HG03460 (cell line): ENCODE measurements around the gene THBD.

ENCODE experiments used
- ATAC-seq: cut with Tn5 transposase; IDR thresholded peaks from one replicate; pipeline ENCODE4 v1.9.1; 2021; ENCODE audit not compliant: unreplicated experiment

Gene THBD

DNA sequence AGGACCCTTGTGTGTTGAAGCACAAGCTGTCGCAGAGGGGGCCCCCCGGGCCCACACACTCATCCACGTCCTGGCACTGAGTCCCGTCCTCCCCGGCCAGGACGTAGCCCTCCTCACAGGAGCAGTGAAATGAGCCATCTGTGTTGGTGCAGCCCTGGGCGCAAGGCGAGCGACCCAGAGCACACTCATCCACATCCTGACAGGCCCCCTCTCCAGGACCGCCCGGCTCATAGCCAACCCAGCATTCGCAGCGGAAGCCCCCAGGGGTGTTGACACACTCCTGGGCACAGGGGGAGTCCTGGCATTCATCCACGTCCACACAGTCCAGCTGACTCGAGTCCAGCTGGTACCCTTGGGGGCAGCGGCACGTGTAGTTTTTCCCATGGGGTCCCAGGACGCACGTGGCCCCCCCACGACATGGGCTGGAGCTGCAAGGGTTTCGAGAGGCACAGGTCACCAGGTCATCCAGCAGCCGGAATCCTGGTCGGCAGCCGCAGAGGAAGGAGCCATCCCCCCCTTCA is 35.4 kb upstream of the THBD start:
- no peak for ATAC-seq

DNA sequence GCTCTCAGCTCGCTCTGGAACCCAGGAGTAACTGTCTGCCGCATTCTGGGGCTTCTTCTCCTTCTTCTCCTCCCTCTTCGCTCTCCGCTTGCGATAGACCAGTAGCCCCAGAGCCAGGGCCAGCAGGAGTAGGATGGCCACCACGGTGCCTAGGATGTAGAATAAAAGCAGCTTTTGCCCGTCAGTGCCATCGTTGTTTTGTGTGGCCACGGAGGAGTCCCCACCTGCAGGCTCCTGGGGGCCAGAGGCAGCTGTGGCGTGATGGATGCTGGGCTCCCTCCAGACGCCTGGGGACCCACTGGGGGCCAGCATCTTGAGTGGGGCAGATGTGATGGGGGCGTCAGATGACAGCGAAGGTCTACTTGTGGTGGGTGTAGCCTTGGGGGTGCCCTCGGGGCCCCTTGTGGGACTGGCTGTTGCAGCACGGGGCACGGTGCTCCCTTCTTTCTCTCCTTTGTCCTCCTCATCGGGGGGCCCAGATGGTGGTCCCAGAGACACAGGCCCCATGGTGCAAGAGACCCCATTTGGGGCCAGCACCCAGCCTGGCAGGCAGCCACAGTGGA is 34.9 kb upstream of the THBD start:
- ATAC-seq, result no peak

GRCh38 chr20:23083553-23084220 is 34.2 kb upstream of the THBD start:
- no peak for ATAC-seq

GRCh38 chr20:23082846-23083552 is 33.5 kb upstream of the THBD start:
- no peak for ATAC-seq

- no peak for ATAC-seq
Measured at GRCh38 chr20:23081263-23081819, 31.9 kb upstream of the THBD start.

DNA sequence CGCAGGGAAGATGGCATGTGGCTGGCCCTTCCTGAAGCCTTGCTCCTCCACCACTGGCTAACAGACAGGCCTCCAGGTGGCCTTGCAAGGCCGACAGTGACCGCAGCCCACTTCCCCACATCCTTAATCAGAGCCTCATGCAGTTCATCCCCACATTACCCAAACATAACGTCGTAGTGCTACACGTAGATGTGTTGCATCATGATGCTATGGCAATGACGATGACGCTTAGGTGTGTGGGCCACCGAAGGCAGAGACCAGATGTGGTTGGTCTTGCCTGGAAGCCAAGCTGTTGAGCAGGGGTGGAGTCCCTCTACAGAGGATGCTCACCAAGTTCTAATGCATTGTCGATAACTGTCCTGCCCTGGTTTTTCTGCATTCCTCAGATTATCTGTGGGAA is 31.0 kb upstream of the THBD start:
- no peak for ATAC-seq

DNA sequence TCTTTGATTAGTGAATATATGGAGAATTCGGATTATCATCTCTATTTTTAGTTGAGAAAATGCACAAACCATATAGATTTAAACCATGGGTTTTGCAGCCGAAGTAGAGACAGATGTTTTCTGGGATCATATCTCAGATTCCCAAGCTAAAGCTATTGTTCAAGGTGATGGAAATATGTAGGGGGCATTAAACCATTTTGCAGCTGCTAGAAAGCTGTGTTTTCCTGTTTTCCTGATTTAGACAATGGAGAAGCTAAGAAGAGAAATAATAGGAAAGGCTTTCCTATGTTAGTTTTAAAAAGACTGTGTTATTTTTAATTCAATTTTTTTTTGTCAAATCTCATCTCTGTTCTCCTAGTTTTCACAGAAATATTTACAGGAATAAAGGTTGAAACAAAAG is 30.5 kb upstream of the THBD start:
- no peak for ATAC-seq

- no peak for ATAC-seq
Measured at GRCh38 chr20:23079016-23079351, 29.5 kb upstream of the THBD start.

DNA sequence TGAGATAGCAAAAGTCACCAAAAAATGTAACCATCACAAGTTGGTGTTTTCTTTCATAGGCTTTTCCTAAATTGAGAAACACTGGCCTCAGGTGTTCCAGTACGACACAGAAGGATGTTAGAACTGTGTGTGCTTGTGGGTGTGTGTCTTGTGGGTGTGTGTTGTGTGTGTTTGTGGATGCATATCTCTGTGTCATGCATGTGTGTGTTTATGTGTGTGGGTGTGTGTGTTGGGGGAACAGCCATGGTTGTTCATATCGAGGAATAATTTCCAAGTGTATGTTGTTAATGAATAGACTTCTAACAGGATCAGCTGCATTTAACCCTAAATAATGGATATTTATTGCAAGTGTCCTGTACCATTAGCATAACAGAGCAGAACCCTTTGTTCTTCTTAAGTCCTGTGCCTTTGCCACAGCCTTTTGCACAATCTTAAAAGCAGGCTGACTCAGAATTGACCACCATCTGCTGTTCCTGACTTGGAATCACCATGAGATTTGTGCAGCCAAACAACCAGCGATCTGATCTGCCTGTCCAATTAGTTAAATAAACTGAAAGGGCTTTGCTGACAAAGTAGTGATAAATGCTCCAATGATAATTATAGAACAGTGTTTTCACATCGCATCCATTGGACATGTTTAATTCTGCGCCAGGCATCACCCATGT is 29.0 kb upstream of the THBD start:
- ATAC-seq, result no peak

DNA sequence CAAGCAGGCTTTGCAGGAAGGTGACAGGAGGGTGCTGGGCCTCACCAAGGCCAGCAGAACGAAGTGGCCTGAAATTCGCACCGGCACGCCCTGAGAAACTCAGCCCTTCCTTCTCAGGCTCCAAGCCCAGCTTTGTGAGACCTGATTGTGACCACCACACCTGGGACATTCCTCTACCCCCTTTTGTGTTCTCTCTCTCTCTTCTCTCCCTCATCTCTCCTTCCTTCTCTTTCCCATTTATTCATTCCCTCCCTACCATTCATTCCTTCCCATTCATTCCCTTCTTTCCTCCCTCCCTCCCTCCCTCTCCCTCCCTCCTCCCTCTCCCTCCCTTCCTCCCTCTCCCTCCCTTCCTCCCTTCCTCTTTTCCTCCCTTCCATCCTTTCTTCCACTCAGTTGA is 27.8 kb upstream of the THBD start:
- no peak for ATAC-seq

- no peak for ATAC-seq
Measured at GRCh38 chr20:23074052-23074451, 24.6 kb upstream of the THBD start.

DNA sequence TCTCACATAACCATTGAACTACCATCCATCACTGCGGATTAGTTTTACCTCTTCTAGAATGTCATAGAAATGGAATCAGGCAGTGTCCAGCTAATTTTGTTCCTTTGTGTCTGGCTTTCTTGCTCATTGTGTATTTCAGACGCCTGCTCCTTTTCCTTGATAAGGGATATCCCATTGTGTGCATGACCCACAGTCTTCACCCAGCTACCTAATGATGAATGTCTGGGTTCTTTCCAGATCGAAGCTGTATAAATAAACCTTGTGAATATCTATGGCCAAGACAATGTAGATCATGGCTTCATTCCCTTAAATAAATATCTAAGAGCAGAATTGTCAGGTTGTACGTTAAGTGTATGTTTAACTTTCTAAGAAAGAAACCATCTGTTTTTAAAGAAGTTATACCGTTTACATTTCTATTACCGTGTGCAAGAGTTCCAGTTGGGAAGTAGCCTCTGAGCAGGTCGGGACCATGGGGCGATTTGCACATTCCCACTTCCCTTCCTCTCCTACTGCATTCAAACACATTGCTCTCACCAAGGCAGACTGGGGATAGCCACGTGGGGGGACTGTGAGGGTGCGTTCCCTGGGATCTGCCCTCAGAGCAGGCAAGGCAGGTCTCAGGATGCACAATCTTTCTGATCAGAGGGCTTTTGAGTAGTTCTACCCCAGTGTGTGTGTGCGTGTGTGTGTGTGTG is 23.6 kb upstream of the THBD start:
- ATAC-seq, result no peak

GRCh38 chr20:23071996-23072395 is 22.5 kb upstream of the THBD start:
- ATAC-seq, result no peak

- ATAC-seq, result no peak
Measured at GRCh38 chr20:23071398-23071797, 21.9 kb upstream of the THBD start.

GRCh38 chr20:23069108-23069507 is 19.6 kb upstream of the THBD start:
- no peak for ATAC-seq

DNA sequence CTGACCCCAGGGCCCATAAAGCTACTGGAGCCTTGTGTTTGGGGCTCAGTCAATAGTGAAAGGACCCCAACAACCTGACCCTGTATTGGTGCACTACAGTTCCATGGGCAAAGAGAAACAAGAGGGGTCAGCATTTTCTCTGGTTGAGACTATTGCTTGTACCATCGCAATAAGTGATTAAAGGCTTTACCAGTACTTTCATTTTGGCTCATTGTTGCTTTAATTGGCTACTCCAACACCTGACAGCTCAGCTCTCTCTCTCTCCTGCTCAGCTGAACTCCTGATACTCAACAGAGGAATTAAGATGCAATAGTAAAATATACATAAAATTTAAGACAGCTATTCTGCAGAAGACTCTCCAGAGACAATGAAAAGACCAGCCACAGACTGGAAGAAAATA is 18.8 kb upstream of the THBD start:
- no peak for ATAC-seq

DNA sequence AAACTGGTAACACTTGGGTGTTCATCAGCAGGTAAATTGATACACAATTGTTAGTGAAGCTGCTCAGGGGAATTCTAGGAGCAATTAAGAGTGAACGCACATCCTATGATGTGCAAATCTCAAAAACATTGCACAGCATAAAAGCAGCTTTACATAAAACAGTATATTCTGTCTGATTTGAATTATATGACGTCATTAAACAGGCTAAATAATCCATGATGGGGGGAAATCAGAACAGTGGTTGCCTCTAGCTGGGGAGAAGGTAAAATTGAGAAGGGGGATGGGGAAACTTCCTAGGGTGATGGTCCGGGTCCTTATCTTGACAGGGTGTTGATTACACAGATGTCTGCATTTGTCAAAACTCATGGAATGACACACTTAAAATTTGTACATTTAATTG is 17.3 kb upstream of the THBD start:
- no peak for ATAC-seq

DNA sequence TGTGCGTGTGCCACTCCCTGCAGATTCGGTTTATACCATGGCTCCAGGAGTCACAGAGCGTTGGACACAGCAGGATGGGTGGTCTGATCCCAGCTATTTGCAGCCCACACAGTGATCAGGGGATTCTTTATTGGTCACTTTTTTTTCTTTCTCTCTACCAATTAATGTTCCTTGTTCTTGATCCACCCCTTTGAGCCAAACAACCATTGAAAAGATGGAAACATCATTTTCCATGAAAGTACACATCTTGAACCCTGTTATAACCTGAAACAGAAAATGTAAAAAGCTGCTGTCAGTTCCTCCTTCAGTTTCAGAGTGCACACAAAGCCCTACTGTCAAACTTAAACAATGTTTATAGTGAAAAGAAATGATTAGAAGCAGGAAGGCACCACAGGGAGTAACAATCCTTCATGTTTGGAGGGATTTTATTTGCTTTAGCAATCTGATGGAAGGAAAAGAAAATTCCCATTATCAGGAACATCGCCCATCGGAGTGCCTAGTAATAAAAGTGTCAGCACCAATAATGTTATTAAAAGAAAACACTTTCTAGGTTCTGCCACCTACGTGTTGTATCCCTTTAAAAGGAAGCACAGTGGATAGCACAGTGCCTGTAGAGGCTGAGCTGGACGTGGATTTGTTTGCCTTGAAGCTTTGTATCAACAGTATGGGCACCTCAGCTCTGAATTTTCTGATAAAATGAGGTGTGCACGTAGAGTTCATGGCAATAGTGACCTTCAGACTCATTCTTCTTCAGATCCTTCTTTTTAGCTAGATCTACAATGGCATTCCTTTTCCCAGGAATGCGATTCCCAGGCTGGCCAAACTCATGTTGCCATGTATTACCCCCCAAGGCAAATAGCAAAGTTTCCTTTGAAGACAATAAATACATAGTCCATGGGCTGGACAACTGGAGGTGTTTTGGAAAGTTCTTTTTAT is 16.1 kb upstream of the THBD start:
- ATAC-seq, result no peak

DNA sequence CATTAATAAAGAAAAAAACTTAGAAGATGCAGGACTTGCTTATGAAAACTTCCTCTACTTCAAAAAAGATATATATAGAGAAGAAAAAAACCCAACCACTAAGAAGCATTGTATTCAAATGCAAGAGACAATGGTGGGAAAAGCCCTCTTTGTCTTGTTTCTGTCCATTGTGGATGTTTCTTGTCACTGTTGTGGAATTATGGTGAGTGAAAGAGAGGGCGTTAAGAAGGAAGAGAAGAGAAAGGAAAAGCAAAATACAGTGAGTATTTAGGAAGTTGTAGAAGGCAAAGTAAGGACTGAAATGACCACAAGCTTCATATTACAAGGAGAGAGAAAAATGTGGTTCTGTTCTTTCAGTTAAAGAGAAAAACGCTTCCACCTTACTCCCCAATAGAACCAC is 14.1 kb upstream of the THBD start:
- no peak for ATAC-seq

GRCh38 chr20:23063168-23063567 is 13.7 kb upstream of the THBD start:
- ATAC-seq, result no peak
